Kidney tubule cell (primary cell): ENCODE data around the gene PFKP.

Experiments
- DNase-seq: peaks from one replicate; pipeline ENCODE4 v3.0.0-alpha.2; 2018; ENCODE audit warnings: low spot score

The PFKP gene

GRCh38 chr10:3067118-3067858 is at the start of gene PFKP:
TSS of gene PFKP (plus strand) at chr10:3067548. CDS start at chr10:3067596, 48 bp downstream.
- peak; percentile 68 for DNase-seq

- no peak for DNase-seq
These were observed 49.1 kb upstream of the PFKP start for GRCh38 chr10:3018247-3018646.

- no peak for DNase-seq
These were observed 47.0 kb upstream of the PFKP start for GRCh38 chr10:3020311-3020710.

GRCh38 chr10:3020881-3021280 is 46.5 kb upstream of the PFKP start:
- DNase-seq = no peak

GRCh38 chr10:3022027-3022426 is 45.3 kb upstream of the PFKP start:
- no peak for DNase-seq

GRCh38 chr10:3023892-3024291 is 43.5 kb upstream of the PFKP start:
- DNase-seq = no peak

- DNase-seq = no peak
These were observed 42.2 kb upstream of the PFKP start for GRCh38 chr10:3025026-3025683.

- DNase-seq = no peak
These were observed 39.5 kb upstream of the PFKP start for GRCh38 chr10:3027866-3028265.

- DNase-seq = no peak
These were observed 38.9 kb upstream of the PFKP start for GRCh38 chr10:3028441-3028840.

- no peak for DNase-seq
These were observed 36.6 kb upstream of the PFKP start for GRCh38 chr10:3030765-3031164.

- DNase-seq = no peak
These were observed 35.9 kb upstream of the PFKP start for GRCh38 chr10:3031490-3031889.

- DNase-seq = no peak
These were observed 33.4 kb upstream of the PFKP start for GRCh38 chr10:3033925-3034324.

GRCh38 chr10:3034616-3035015 is 32.7 kb upstream of the PFKP start:
- DNase-seq = no peak

GRCh38 chr10:3036155-3037021 is 31.0 kb upstream of the PFKP start:
- no peak for DNase-seq

- no peak for DNase-seq
These were observed 30.2 kb upstream of the PFKP start for GRCh38 chr10:3037182-3037581.

GRCh38 chr10:3040069-3040468 is 27.3 kb upstream of the PFKP start:
- DNase-seq = no peak

GRCh38 chr10:3042589-3042988 is 24.8 kb upstream of the PFKP start:
- DNase-seq = no peak

GRCh38 chr10:3043512-3044368 is 23.6 kb upstream of the PFKP start:
- peak; percentile 86 for DNase-seq

GRCh38 chr10:3045471-3046209 is 21.7 kb upstream of the PFKP start:
- DNase-seq = peak; percentile 89

GRCh38 chr10:3046210-3046779 is 21.1 kb upstream of the PFKP start:
- DNase-seq = no peak
